HCT116 (cell line): ENCODE results near the gene PKN2. TPM values are rescaled to one million over a fixed set of nuclear protein-coding genes. Genes with fewer than 3 reads are reported as not detected.

ENCODE experiments used
- ATAC-seq: fragments of 200-7000 bp; cut with Tn5 transposase; 2 replicates; pipeline ENCODE4 v1.9.1; 2020; ENCODE audit warnings: mild to moderate bottlenecking, moderate library complexity
- BruUV-seq: library from RNA; stranded (reverse); fragments of 400-500 nt; replicated peaks from 2 replicates; lab custom pipeline; 2021; lab: Mats Ljungman, UMichigan
- CTCF ChIA-PET: fragments of 300-600 bp; sonication (Branson Sonifier 250); formaldehyde crosslinking; loops from one replicate; lab custom pipeline; 2021; ENCODE audit warnings: antibody characterized with exemption; lab: Charles Lee
- POLR2A ChIA-PET: fragments of 300-600, 350-600 bp; sonication (Branson Sonifier 250); formaldehyde crosslinking; loops from one replicate; lab custom pipeline; 2021; ENCODE audit warnings: antibody characterized with exemption; lab: Charles Lee
- RAD21 ChIA-PET, 2 experiments: fragments of 300-600 bp; sonication (Branson Sonifier 250); formaldehyde crosslinking; loops; one replicate each; lab custom pipeline; 2023; ENCODE audit warnings: low total read pairs in 2 of 2; ENCODE audit not compliant: uncharacterized antibody in 2 of 2, unreplicated experiment in 2 of 2, low non-redundant PET in 1 of 2; lab: Charles Lee
- DNase-seq: peaks from one replicate; pipeline ENCODE4 v3.0.0-alpha.2; 2010; ENCODE audit warnings: low read depth, low spot score
- H2AFZ ChIP-seq: fragments of 200-600 bp; shearing (Covaris generic), sonication (generic); 2 replicates; pipeline ENCODE4 v1.6.1; 2017; ENCODE audit warnings: low read depth, mixed run types, mixed read lengths, antibody characterized with exemption, low read length; ENCODE audit not compliant: poor library complexity, severe bottlenecking
- H3K27ac ChIP-seq: 2 replicates; pipeline ENCODE4 v1.5.1; 2012; ENCODE audit warnings: low read depth, low read length
- H3K27me3 ChIP-seq: fragments of 200-600 bp; sonication (generic); 2 replicates; pipeline ENCODE4 v1.6.1; 2016; ENCODE audit warnings: mixed run types, low read length, mixed read lengths; ENCODE audit not compliant: insufficient read depth
- H3K36me3 ChIP-seq, 2 experiments: fragments of 200-500 bp in 1 of 2; fragments of 200-600 bp in 1 of 2; sonication (Bioruptor generic) in 1 of 2; sonication (generic) in 1 of 2; 2 replicates each; pipeline versions ENCODE4 v1.5.1 to v1.6.1; 2014 to 2016; ENCODE audit warnings: low read length in 2 of 2, inconsistent platforms in 1 of 2, mixed read lengths in 1 of 2, mixed run types in 1 of 2; ENCODE audit not compliant: insufficient read depth in 2 of 2, control insufficient read depth in 1 of 2
- H3K4me1 ChIP-seq, 2 experiments: fragments of 200-600 bp in 1 of 2; sonication (generic) in 1 of 2; 2 replicates each; pipeline versions ENCODE4 v1.5.1 to v1.6.1; 2012 to 2017; ENCODE audit warnings: low read length in 2 of 2, inconsistent platforms in 1 of 2, mild to moderate bottlenecking in 1 of 2, mixed read lengths in 1 of 2, mixed run types in 1 of 2, moderate library complexity in 1 of 2; ENCODE audit not compliant: insufficient read depth in 2 of 2, control insufficient read depth in 1 of 2
- H3K4me2 ChIP-seq: fragments of 200-600 bp; sonication (generic); 2 replicates; pipeline ENCODE4 v1.6.1; 2017; ENCODE audit warnings: mixed run types, low read length, mixed read lengths
- H3K4me3 ChIP-seq, 2 experiments: fragments of 200-600 bp in 1 of 2; sonication (generic) in 1 of 2; replicated peaks in 1 of 2; 2 replicates each; pipeline ENCODE4 v1.5.1; 2011 to 2016; ENCODE audit warnings: low read length in 2 of 2, control low read depth in 1 of 2, low read depth in 1 of 2, mild to moderate bottlenecking in 1 of 2, mixed read lengths in 1 of 2, mixed run types in 1 of 2
- H3K79me2 ChIP-seq: fragments of 200-600 bp; sonication (generic); 2 replicates; pipeline ENCODE4 v1.6.1; 2017; ENCODE audit warnings: mild to moderate bottlenecking, mixed run types, low read length, moderate library complexity, mixed read lengths; ENCODE audit not compliant: insufficient read depth
- H3K9ac ChIP-seq: fragments of 200-600 bp; sonication (generic); 2 replicates; pipeline ENCODE4 v1.6.1; 2016; ENCODE audit warnings: low read length, mixed read lengths
- H3K9me2 ChIP-seq: fragments of 200-600 bp; sonication (generic), shearing (Covaris generic); 2 replicates; pipeline ENCODE4 v1.6.1; 2017; ENCODE audit warnings: mixed run types, mild to moderate bottlenecking, moderate library complexity; ENCODE audit not compliant: insufficient read depth
- H3K9me3 ChIP-seq, 2 experiments: fragments of 200-500 bp in 1 of 2; fragments of 200-600 bp in 1 of 2; sonication (Bioruptor generic) in 1 of 2; sonication (generic) in 1 of 2; 2 replicates each; pipeline ENCODE4 v1.6.1; 2014 to 2017; ENCODE audit warnings: low read length in 2 of 2, mixed read lengths in 2 of 2, inconsistent platforms in 1 of 2, low read depth in 1 of 2, mild to moderate bottlenecking in 1 of 2, mixed run types in 1 of 2, moderate library complexity in 1 of 2; ENCODE audit not compliant: control insufficient read depth in 1 of 2, insufficient read depth in 1 of 2
- H4K20me1 ChIP-seq: fragments of 200-600 bp; sonication (generic), shearing (Covaris generic); 2 replicates; pipeline ENCODE4 v1.6.1; 2017; ENCODE audit warnings: mixed run types, mild to moderate bottlenecking, moderate library complexity; ENCODE audit not compliant: insufficient read depth
- CBX3 ChIP-seq: IDR thresholded peaks from 2 replicates; pipeline ENCODE4 v1.6.1; 2012; ENCODE audit warnings: low read depth
- CEBPB ChIP-seq: IDR thresholded peaks from 2 replicates; pipeline ENCODE4 v1.6.1; 2012; ENCODE audit warnings: low read depth
- ELF1 ChIP-seq: IDR thresholded peaks from 2 replicates; pipeline ENCODE4 v1.6.1; 2012; ENCODE audit warnings: low read depth, borderline replicate concordance
- POLR2A ChIP-seq: IDR thresholded peaks from 2 replicates; pipeline ENCODE4 v1.7.0; 2011; ENCODE audit warnings: borderline replicate concordance; ENCODE audit not compliant: insufficient read depth, insufficient read length; ENCODE audit errors: extremely low read depth
- POLR2AphosphoS5 ChIP-seq: IDR thresholded peaks from 2 replicates; pipeline ENCODE4 v1.6.1; 2011; ENCODE audit warnings: mild to moderate bottlenecking, low read depth, low read length, moderate library complexity
- RAD21 ChIP-seq: IDR thresholded peaks from 2 replicates; pipeline ENCODE4 v1.6.1; 2012; ENCODE audit warnings: low read depth, mild to moderate bottlenecking
- SP1 ChIP-seq: IDR thresholded peaks from 2 replicates; pipeline ENCODE4 v1.6.1; 2012; ENCODE audit warnings: low read depth
- SRF ChIP-seq: IDR thresholded peaks from 2 replicates; pipeline ENCODE4 v1.6.1; 2012; ENCODE audit warnings: low read depth
- TCF7L2 ChIP-seq: IDR thresholded peaks from 2 replicates; pipeline ENCODE4 v1.7.0; 2011; ENCODE audit warnings: borderline replicate concordance, inconsistent platforms; ENCODE audit not compliant: insufficient read depth, insufficient read length; ENCODE audit errors: extremely low read depth
- YY1 ChIP-seq: IDR thresholded peaks from 2 replicates; pipeline ENCODE4 v1.6.1; 2011; ENCODE audit warnings: low read length, low read depth, moderate library complexity, mild to moderate bottlenecking; ENCODE audit not compliant: insufficient replicate concordance; ENCODE audit errors: extremely low read depth
- intact Hi-C: fragments of 100-400 bp; cut with micrococcal nuclease; formaldehyde crosslinking; loops from 2 replicates; pipeline ENCODE4 v1.10.0; 2022
- total RNA-seq: library from RNA; stranded (reverse); gene quantifications from one replicate; pipeline ENCODE4 v1.2.1, GENCODE V29; 2021; ENCODE audit not compliant: unreplicated experiment
- TF ChIP-seq, protein P1 (sequence below): IDR thresholded peaks from 2 replicates; pipeline ENCODE4 v1.6.1; 2012; ENCODE audit warnings: low read depth
- TF ChIP-seq, protein P2 (sequence below): IDR thresholded peaks from 2 replicates; pipeline ENCODE4 v1.6.1; 2012
- TF ChIP-seq, protein P3 (sequence below), 3 experiments: fragments of 200-600 bp in 1 of 3; sonication (generic) in 1 of 3; IDR thresholded peaks in 2 of 3; conservative IDR thresholded peaks in 1 of 3; 2 replicates each; pipeline ENCODE4 v1.5.1; 2012 to 2017; ENCODE audit warnings: low read depth in 2 of 3, low read length in 2 of 3, antibody characterized with exemption in 1 of 3, borderline replicate concordance in 1 of 3, control low read depth in 1 of 3, mild to moderate bottlenecking in 1 of 3, mixed read lengths in 1 of 3, mixed run types in 1 of 3, moderate library complexity in 1 of 3; ENCODE audit not compliant: insufficient read depth in 1 of 3

Gene PKN2
- total RNA-seq, 1 experiment from 2014 or later, result 44.3 TPM

DNA sequence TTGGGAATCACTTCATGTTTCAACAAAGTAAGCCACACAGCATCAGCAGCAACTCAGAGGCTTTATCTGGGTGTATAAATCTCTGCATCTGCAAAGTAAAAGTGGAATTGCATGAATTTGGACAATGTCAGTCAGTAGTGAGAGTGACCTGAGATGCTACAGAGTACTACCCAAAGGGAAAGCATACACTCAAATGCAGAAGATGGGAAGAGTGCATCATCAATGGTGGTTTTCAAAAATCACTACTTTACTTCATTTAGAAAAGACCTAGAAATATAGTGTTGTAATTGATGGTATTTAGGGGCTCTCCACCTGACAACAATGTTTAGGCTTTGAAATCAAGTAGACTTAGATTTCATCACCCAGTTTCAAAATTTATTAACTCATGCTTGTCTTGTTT, 24.5 kb upstream of the PKN2 start:
- intact Hi-C loops, result no loop called here
- Histone ChIP-seq H3K4me3 (no peak overlapping the region), H3K9me3 (no peaks in the 10 kb centered on the region), H3K36me3 (no peaks in the 10 kb centered on the region), H3K27ac (no peak overlapping the region), H3K4me1 (no peaks in the 10 kb centered on the region), H3K9ac (no peak overlapping the region), H3K79me2 (no peaks in the 10 kb centered on the region), H2AFZ (no peak overlapping the region), H3K9me2 (no peaks in the 10 kb centered on the region), H3K4me2 (no peak overlapping the region), H4K20me1 (no peaks in the 10 kb centered on the region), H3K27me3 (no peaks in the 10 kb centered on the region)
- DNase-seq (no peak), ATAC-seq (no peak)
- no peak for TF ChIP-seq RAD21
- BruUV-seq, result no TSS peak
- ChIA-PET POLR2A (no interaction called here), RAD21 (no interaction called here), CTCF (no interaction called here)

- H3K4me1 ChIP-seq, result no peaks in the 10 kb centered on the region
- no peak for DNase-seq
- H3K9me3 ChIP-seq, result no peaks in the 10 kb centered on the region
- no peaks in the 10 kb centered on the region for H3K79me2 ChIP-seq
- H2AFZ ChIP-seq, result no peak overlapping the region
- ChIA-PET RAD21 (no interaction called here), CTCF (no interaction called here), POLR2A (no interaction called here)
- H4K20me1 ChIP-seq, result no peaks in the 10 kb centered on the region
- H3K4me2 ChIP-seq, result no peak overlapping the region
- no peaks in the 10 kb centered on the region for H3K9me2 ChIP-seq
- no peak overlapping the region for H3K27ac ChIP-seq
- no TSS peak for BruUV-seq
- no peak overlapping the region for H3K9ac ChIP-seq
- H3K4me3 ChIP-seq, result no peak overlapping the region
- ATAC-seq, result no peak
- intact Hi-C loops, result no loop called here
- H3K27me3 ChIP-seq, result no peaks in the 10 kb centered on the region
- no peaks in the 10 kb centered on the region for H3K36me3 ChIP-seq
- TF ChIP-seq POLR2A, result no peak
- TF ChIP-seq RAD21, result no peak
- TF ChIP-seq ELF1, result no peak
- TF ChIP-seq, protein P1, sequence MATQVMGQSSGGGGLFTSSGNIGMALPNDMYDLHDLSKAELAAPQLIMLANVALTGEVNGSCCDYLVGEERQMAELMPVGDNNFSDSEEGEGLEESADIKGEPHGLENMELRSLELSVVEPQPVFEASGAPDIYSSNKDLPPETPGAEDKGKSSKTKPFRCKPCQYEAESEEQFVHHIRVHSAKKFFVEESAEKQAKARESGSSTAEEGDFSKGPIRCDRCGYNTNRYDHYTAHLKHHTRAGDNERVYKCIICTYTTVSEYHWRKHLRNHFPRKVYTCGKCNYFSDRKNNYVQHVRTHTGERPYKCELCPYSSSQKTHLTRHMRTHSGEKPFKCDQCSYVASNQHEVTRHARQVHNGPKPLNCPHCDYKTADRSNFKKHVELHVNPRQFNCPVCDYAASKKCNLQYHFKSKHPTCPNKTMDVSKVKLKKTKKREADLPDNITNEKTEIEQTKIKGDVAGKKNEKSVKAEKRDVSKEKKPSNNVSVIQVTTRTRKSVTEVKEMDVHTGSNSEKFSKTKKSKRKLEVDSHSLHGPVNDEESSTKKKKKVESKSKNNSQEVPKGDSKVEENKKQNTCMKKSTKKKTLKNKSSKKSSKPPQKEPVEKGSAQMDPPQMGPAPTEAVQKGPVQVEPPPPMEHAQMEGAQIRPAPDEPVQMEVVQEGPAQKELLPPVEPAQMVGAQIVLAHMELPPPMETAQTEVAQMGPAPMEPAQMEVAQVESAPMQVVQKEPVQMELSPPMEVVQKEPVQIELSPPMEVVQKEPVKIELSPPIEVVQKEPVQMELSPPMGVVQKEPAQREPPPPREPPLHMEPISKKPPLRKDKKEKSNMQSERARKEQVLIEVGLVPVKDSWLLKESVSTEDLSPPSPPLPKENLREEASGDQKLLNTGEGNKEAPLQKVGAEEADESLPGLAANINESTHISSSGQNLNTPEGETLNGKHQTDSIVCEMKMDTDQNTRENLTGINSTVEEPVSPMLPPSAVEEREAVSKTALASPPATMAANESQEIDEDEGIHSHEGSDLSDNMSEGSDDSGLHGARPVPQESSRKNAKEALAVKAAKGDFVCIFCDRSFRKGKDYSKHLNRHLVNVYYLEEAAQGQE, result no peak
- no peak for TF ChIP-seq POLR2AphosphoS5
- no peak for TF ChIP-seq SP1
- TF ChIP-seq YY1, result no peak
- TF ChIP-seq CBX3, result no peak
- TF ChIP-seq CEBPB, result no peak
- TF ChIP-seq, protein P2, sequence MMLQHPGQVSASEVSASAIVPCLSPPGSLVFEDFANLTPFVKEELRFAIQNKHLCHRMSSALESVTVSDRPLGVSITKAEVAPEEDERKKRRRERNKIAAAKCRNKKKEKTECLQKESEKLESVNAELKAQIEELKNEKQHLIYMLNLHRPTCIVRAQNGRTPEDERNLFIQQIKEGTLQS, result no peak
- TF ChIP-seq, protein P3, sequence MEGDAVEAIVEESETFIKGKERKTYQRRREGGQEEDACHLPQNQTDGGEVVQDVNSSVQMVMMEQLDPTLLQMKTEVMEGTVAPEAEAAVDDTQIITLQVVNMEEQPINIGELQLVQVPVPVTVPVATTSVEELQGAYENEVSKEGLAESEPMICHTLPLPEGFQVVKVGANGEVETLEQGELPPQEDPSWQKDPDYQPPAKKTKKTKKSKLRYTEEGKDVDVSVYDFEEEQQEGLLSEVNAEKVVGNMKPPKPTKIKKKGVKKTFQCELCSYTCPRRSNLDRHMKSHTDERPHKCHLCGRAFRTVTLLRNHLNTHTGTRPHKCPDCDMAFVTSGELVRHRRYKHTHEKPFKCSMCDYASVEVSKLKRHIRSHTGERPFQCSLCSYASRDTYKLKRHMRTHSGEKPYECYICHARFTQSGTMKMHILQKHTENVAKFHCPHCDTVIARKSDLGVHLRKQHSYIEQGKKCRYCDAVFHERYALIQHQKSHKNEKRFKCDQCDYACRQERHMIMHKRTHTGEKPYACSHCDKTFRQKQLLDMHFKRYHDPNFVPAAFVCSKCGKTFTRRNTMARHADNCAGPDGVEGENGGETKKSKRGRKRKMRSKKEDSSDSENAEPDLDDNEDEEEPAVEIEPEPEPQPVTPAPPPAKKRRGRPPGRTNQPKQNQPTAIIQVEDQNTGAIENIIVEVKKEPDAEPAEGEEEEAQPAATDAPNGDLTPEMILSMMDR (IDR thresholded peaks at IDR 0.05 in 2 of 3, conservative IDR thresholded peaks at IDR 0.05 in 1 of 3; ENCODE audit: borderline replicate concordance in 1 of 3, insufficient read depth in 1 of 3, low read depth in 2 of 3, low read length in 2 of 3), result no peak
- no peak for TF ChIP-seq TCF7L2
- TF ChIP-seq SRF, result no peak
These were observed 22.9 kb upstream of the PKN2 start for GRCh38 chr1:88661188-88661587.
